DOHH2 (cell line): ENCODE measurements around the gene DPT.

Experiments used
- EZH2phosphoT487 ChIP-seq: fragments of 200-600 bp; sonication (generic); IDR thresholded peaks from 2 replicates; pipeline ENCODE4 v1.6.1; 2017; ENCODE audit warnings: borderline replicate concordance, mild to moderate bottlenecking, antibody characterized with exemption, low read length, moderate library complexity, mixed read lengths
- TF ChIP-seq, protein P1 (sequence below): fragments of 200-600 bp; sonication (generic); IDR thresholded peaks from one replicate; pipeline ENCODE4 v1.5.1; 2014; ENCODE audit warnings: antibody characterized with exemption, mild to moderate bottlenecking, low read depth, low read length; ENCODE audit not compliant: poor library complexity, severe bottlenecking

DNA sequence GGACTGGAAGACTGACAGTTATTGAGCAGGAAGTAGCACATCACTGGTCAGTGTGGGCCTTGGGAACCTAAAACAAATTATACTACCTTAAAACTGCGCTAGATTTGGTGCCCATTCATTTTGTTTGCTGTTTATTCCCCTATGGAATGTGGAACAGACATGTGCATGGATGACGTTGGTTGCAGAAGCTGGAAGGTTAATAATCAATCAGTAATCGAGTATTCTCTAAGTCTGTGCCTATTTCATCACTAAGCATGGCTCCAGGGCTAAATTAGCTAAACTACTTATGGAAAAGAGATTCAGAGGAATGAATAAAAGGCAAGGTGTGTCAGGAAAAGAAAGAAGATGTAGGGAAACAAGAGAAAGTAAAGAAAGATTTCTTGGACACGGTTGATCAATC lies 33.5 kb upstream of the DPT start:
- TF ChIP-seq, protein P1, sequence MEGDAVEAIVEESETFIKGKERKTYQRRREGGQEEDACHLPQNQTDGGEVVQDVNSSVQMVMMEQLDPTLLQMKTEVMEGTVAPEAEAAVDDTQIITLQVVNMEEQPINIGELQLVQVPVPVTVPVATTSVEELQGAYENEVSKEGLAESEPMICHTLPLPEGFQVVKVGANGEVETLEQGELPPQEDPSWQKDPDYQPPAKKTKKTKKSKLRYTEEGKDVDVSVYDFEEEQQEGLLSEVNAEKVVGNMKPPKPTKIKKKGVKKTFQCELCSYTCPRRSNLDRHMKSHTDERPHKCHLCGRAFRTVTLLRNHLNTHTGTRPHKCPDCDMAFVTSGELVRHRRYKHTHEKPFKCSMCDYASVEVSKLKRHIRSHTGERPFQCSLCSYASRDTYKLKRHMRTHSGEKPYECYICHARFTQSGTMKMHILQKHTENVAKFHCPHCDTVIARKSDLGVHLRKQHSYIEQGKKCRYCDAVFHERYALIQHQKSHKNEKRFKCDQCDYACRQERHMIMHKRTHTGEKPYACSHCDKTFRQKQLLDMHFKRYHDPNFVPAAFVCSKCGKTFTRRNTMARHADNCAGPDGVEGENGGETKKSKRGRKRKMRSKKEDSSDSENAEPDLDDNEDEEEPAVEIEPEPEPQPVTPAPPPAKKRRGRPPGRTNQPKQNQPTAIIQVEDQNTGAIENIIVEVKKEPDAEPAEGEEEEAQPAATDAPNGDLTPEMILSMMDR: no peak
- no peak for TF ChIP-seq EZH2phosphoT487
